OCI-LY1 (cell line): Measurements from ENCODE around the gene PGLYRP2.

ENCODE experiments used
- H2AFZ ChIP-seq: fragments of 200-600 bp; sonication (generic), shearing (Covaris generic); 2 replicates; pipeline ENCODE4 v1.6.0; 2014; ENCODE audit warnings: antibody characterized with exemption, mild to moderate bottlenecking, low read length
- H3F3A ChIP-seq: fragments of 200-600 bp; sonication (generic), shearing (Covaris generic); 2 replicates; pipeline ENCODE4 v1.6.0; 2014; ENCODE audit warnings: mild to moderate bottlenecking, antibody characterized with exemption, low read length, moderate library complexity; ENCODE audit not compliant: insufficient read depth
- H3K27ac ChIP-seq: fragments of 200-600 bp; sonication (generic); 2 replicates; pipeline ENCODE4 v1.5.1; 2014; ENCODE audit warnings: low read length, mixed run types, mild to moderate bottlenecking, low read depth; ENCODE audit not compliant: poor library complexity, severe bottlenecking
- H3K27me3 ChIP-seq: fragments of 200-600 bp; sonication (generic); 2 replicates; pipeline ENCODE4 v1.6.0; 2014; ENCODE audit warnings: antibody characterized with exemption, mild to moderate bottlenecking, low read length, moderate library complexity; ENCODE audit not compliant: insufficient read depth
- H3K36me3 ChIP-seq: fragments of 200-600 bp; sonication (generic); 2 replicates; pipeline ENCODE4 v1.6.1; 2014; ENCODE audit warnings: mild to moderate bottlenecking, antibody characterized with exemption, low read length, moderate library complexity, mixed read lengths; ENCODE audit not compliant: insufficient read depth
- H3K4me1 ChIP-seq: fragments of 200-600 bp; sonication (generic); 2 replicates; pipeline ENCODE4 v1.5.1; 2014; ENCODE audit warnings: mild to moderate bottlenecking, low read length, moderate library complexity; ENCODE audit not compliant: insufficient read depth, severe bottlenecking
- H3K4me2 ChIP-seq: fragments of 200-600 bp; sonication (generic), shearing (Covaris generic); 2 replicates; pipeline ENCODE4 v1.6.1; 2014; ENCODE audit warnings: low read length
- H3K4me3 ChIP-seq: fragments of 200-600 bp; sonication (generic); 2 replicates; pipeline ENCODE4 v1.5.1; 2014; ENCODE audit warnings: low read length, low read depth, mild to moderate bottlenecking, mixed read lengths; ENCODE audit not compliant: poor library complexity, severe bottlenecking
- H3K79me2 ChIP-seq: fragments of 200-600 bp; shearing (Covaris generic); 2 replicates; pipeline ENCODE4 v1.6.1; 2016; ENCODE audit warnings: mixed run types, low read length, mixed read lengths; ENCODE audit not compliant: insufficient read depth
- H3K9ac ChIP-seq: fragments of 200-600 bp; sonication (generic), shearing (Covaris generic); 2 replicates; pipeline ENCODE4 v1.6.1; 2014; ENCODE audit warnings: mild to moderate bottlenecking, low read length, mixed read lengths
- H3K9me2 ChIP-seq: fragments of 200-600 bp; sonication (generic), shearing (Covaris generic); 2 replicates; pipeline ENCODE4 v1.6.1; 2014; ENCODE audit warnings: low read depth, mild to moderate bottlenecking, low read length, mixed read lengths
- H3K9me3 ChIP-seq: fragments of 200-600 bp; shearing (Covaris generic); 2 replicates; pipeline ENCODE4 v1.6.1; 2014; ENCODE audit warnings: low read length, mixed read lengths
- H4K20me1 ChIP-seq: fragments of 200-600 bp; sonication (generic), shearing (Covaris generic); 2 replicates; pipeline ENCODE4 v1.6.0; 2016; ENCODE audit warnings: mild to moderate bottlenecking, low read length; ENCODE audit not compliant: insufficient read depth
- EZH2 ChIP-seq: fragments of 200-600 bp; sonication (generic), shearing (Covaris generic); IDR thresholded peaks from 2 replicates; pipeline ENCODE4 v1.8.0; 2017; ENCODE audit warnings: borderline replicate concordance, mixed run types, mild to moderate bottlenecking, antibody characterized with exemption, low read length, moderate library complexity, mixed read lengths
- TF ChIP-seq, protein P1 (sequence below): fragments of 200-600 bp; sonication (generic), shearing (Covaris generic); IDR thresholded peaks from 2 replicates; pipeline ENCODE4 v1.5.1; 2017; ENCODE audit warnings: mild to moderate bottlenecking, antibody characterized with exemption, low read length, moderate library complexity, mixed read lengths

PGLYRP2 gene

GRCh38 chr19:15439078-15439799 lies 40.1 kb downstream of the PGLYRP2 start:
- Histone ChIP-seq H3F3A (no peaks in the 10 kb centered on the region), H3K9me2 (no peaks in the 10 kb centered on the region), H3K27ac (no peak overlapping the region), H3K9ac (no peak overlapping the region), H3K36me3 (no peaks in the 10 kb centered on the region), H3K27me3 (no peaks in the 10 kb centered on the region), H4K20me1 (no peaks in the 10 kb centered on the region), H3K4me2 (no peak overlapping the region), H3K4me3 (no peak overlapping the region), H2AFZ (no peak overlapping the region), H3K9me3 (no peaks in the 10 kb centered on the region), H3K79me2 (no peaks in the 10 kb centered on the region), H3K4me1 (no peaks in the 10 kb centered on the region)
- TF ChIP-seq, protein P1, sequence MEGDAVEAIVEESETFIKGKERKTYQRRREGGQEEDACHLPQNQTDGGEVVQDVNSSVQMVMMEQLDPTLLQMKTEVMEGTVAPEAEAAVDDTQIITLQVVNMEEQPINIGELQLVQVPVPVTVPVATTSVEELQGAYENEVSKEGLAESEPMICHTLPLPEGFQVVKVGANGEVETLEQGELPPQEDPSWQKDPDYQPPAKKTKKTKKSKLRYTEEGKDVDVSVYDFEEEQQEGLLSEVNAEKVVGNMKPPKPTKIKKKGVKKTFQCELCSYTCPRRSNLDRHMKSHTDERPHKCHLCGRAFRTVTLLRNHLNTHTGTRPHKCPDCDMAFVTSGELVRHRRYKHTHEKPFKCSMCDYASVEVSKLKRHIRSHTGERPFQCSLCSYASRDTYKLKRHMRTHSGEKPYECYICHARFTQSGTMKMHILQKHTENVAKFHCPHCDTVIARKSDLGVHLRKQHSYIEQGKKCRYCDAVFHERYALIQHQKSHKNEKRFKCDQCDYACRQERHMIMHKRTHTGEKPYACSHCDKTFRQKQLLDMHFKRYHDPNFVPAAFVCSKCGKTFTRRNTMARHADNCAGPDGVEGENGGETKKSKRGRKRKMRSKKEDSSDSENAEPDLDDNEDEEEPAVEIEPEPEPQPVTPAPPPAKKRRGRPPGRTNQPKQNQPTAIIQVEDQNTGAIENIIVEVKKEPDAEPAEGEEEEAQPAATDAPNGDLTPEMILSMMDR = no peak
- no peak for TF ChIP-seq EZH2

GRCh38 chr19:15438577-15438976 lies 40.7 kb downstream of the PGLYRP2 start:
- Histone ChIP-seq H3K9ac (no peak overlapping the region), H3K4me1 (no peaks in the 10 kb centered on the region), H2AFZ (no peak overlapping the region), H3K27ac (no peak overlapping the region), H3K9me2 (no peaks in the 10 kb centered on the region), H3K9me3 (no peaks in the 10 kb centered on the region), H3K79me2 (no peaks in the 10 kb centered on the region), H3F3A (no peaks in the 10 kb centered on the region), H3K4me2 (no peak overlapping the region), H3K36me3 (no peaks in the 10 kb centered on the region), H3K4me3 (no peak overlapping the region), H4K20me1 (no peaks in the 10 kb centered on the region), H3K27me3 (no peaks in the 10 kb centered on the region)
- TF ChIP-seq, protein P1 = no peak
- TF ChIP-seq EZH2 = no peak

DNA sequence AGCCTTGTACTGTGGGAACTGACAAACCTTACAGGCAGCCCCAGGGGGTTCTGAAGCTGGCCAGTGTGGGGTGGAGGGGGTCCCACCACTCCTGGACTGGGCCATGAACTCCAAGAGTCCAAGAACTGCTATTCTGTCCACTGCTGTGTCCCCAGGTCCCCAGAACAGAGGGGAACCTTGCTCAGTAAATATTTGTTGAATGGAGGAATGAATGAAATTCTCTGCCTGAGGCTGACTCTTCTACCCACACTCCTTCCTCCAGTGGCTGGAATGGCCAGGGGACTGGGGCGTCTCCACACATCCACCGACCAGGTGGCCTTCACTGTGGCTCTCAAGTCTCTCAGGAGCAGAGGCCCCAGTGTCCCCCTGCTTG lies 41.2 kb downstream of the PGLYRP2 start:
- H3K27ac ChIP-seq = no peak overlapping the region
- H3K27me3 ChIP-seq = no peaks in the 10 kb centered on the region
- H4K20me1 ChIP-seq = no peaks in the 10 kb centered on the region
- H3K9me2 ChIP-seq = no peaks in the 10 kb centered on the region
- no peaks in the 10 kb centered on the region for H3F3A ChIP-seq
- no peak overlapping the region for H3K4me3 ChIP-seq
- H3K4me2 ChIP-seq = no peak overlapping the region
- no peaks in the 10 kb centered on the region for H3K36me3 ChIP-seq
- H3K9ac ChIP-seq = no peak overlapping the region
- TF ChIP-seq EZH2 = no peak
- TF ChIP-seq, protein P1 = no peak
- peaks cover 4% of the 10 kb centered on the region for H3K4me1 ChIP-seq
- H2AFZ ChIP-seq = no peak overlapping the region
- H3K9me3 ChIP-seq = no peaks in the 10 kb centered on the region
- H3K79me2 ChIP-seq = no peaks in the 10 kb centered on the region
